ENCODE results near the gene CAPZA2.

DNA sequence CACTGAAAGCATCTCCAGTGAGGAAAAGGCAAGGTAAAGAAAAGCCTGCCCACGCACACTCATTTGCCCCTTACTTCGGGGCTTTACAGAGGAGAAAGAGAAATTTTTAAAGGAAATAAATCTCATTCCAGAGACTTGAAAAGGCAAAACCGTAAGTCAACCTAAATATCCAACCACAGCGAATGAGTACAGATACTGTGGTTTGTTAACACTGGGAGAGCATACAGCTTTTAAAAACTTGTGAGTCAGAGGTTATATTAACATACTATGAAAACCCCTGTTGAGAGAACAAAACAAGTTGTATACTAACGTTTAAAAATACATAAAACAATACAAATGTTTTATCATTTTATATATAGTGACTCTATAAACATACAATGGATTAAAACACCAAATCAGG lies 62.4 kb downstream of the CAPZA2 start:
- no peak for TF ChIP-seq CTCF (conservative IDR thresholded peaks at IDR 0.05; ENCODE audit: low read depth, low read length)
- TF ChIP-seq EZH2 (IDR thresholded peaks at IDR 0.05; ENCODE audit: low read length, unreplicated experiment): no peak
- no peak for TF ChIP-seq EZH2phosphoT487 (IDR thresholded peaks at IDR 0.05; ENCODE audit: borderline replicate concordance, low read length)
